T-helper 22 cell (primary cell): ENCODE data around the gene SPTLC3.

ENCODE experiments used
- DNase-seq: peaks from one replicate; pipeline ENCODE4 v3.0.0-alpha.2; 2020; ENCODE audit warnings: low read depth

Gene SPTLC3

GRCh38 chr20:12984863-12985262 lies 23.9 kb upstream of the SPTLC3 start:
- no peak for DNase-seq

- no peak for DNase-seq
These were observed 21.5 kb upstream of the SPTLC3 start for GRCh38 chr20:12987261-12987660.

- no peak for DNase-seq
These were observed 19.1 kb upstream of the SPTLC3 start for GRCh38 chr20:12989586-12990115.

GRCh38 chr20:12997128-12997655 lies 11.6 kb upstream of the SPTLC3 start:
- DNase-seq = no peak

- no peak for DNase-seq
These were observed 10.7 kb upstream of the SPTLC3 start for GRCh38 chr20:12998046-12998445.

- no peak for DNase-seq
These were observed 9.6 kb upstream of the SPTLC3 start for GRCh38 chr20:12999201-12999600.

- no peak for DNase-seq
These were observed 6.5 kb upstream of the SPTLC3 start for GRCh38 chr20:13002251-13002650.

- no peak for DNase-seq
These were observed 1.9 kb upstream of the SPTLC3 start for GRCh38 chr20:13006825-13007224.

GRCh38 chr20:13007596-13007995 lies 1.2 kb upstream of the SPTLC3 start:
- DNase-seq = no peak

GRCh38 chr20:13009682-13010406 lies 1.1 kb downstream of the SPTLC3 start:
- no peak for DNase-seq

- DNase-seq = no peak
These were observed 4.1 kb downstream of the SPTLC3 start for GRCh38 chr20:13012886-13013285.

GRCh38 chr20:13013411-13013810 lies 4.6 kb downstream of the SPTLC3 start:
- no peak for DNase-seq

GRCh38 chr20:13017235-13017634 lies 8.5 kb downstream of the SPTLC3 start:
- no peak for DNase-seq

GRCh38 chr20:13017883-13018535 lies 9.2 kb downstream of the SPTLC3 start:
- DNase-seq = no peak

GRCh38 chr20:13021205-13021970 lies 12.6 kb downstream of the SPTLC3 start:
- DNase-seq = no peak

GRCh38 chr20:13022401-13023155 lies 13.8 kb downstream of the SPTLC3 start:
- no peak for DNase-seq

GRCh38 chr20:13024596-13024995 lies 15.8 kb downstream of the SPTLC3 start:
- no peak for DNase-seq

- no peak for DNase-seq
These were observed 16.4 kb downstream of the SPTLC3 start for GRCh38 chr20:13025181-13025580.

GRCh38 chr20:13028001-13028400 lies 19.2 kb downstream of the SPTLC3 start:
- no peak for DNase-seq

GRCh38 chr20:13028673-13029072 lies 19.9 kb downstream of the SPTLC3 start:
- no peak for DNase-seq

- DNase-seq = no peak
These were observed 21.1 kb downstream of the SPTLC3 start for GRCh38 chr20:13029687-13030375.
